H54 (cell line): ENCODE measurements around the gene CEP164.
A peak's percentile ranks its signal among the peaks of the same experiment; 100 is the strongest.

Experiments used
- DNase-seq: peaks from one replicate; pipeline ENCODE4 v3.0.0; 2011; ENCODE audit warnings: low spot score, mixed read lengths; ENCODE audit not compliant: insufficient read length
- FAIRE-seq: peaks from 3 replicates; lab custom pipeline; 2011; peaks lifted over from hg19 to GRCh38; lab: Jason Lieb, UNC
- POLR2A ChIP-seq: IDR thresholded peaks from 2 replicates; pipeline ENCODE4 v1.6.1; 2011; ENCODE audit warnings: low read depth, mild to moderate bottlenecking, low read length

CEP164 gene

GRCh38 chr11:117420598-117420997, 92.9 kb downstream of the CEP164 start:
- FAIRE-seq: no peak
- DNase-seq: no peak
- TF ChIP-seq POLR2A: no peak

DNA sequence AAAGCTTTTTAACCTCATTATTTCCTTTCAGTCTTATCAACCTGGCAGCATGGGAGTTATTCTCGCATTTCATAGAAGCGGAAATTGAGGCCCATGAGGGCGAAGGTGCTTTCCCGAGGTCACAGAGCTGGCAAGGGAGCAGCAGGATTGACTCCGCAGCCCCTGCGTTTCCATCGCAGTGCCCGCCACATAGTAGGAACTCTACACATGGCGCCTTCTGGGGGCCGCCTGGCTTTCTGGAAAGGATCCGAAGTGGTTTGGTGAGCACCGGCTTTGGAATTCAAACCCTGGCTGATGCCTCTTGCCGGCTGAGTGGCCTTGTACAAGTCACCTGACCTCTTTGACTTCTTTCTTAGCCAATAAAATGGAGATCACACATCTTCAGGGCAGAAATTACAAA, 93.4 kb downstream of the CEP164 start:
- DNase-seq (no peak), FAIRE-seq (no peak)
- TF ChIP-seq POLR2A: no peak

GRCh38 chr11:117421476-117421875, 93.8 kb downstream of the CEP164 start:
- TF ChIP-seq POLR2A: no peak
- no peak for FAIRE-seq
- no peak for DNase-seq

GRCh38 chr11:117423046-117423575, 95.5 kb downstream of the CEP164 start:
- FAIRE-seq: no peak
- no peak for DNase-seq
- TF ChIP-seq POLR2A: no peak

DNA sequence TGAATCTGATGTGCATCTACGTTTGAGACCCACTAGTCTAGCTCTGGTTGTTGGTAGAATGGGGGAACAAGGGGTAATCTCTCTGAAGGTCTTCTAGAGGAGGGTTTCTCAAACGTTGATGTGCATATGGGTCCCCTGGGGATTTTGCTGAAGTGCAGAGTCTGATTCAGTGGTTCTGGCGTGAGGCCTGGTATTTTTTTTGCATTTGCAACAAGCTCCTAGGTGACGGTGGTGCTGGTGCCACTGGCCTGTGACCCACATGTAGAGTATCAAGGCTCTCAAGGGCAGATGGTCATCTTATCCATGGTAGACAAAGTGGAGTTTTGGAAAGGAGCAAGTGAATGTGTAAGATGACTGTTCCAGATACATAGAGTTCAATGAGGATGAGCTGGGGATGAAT, 97.1 kb downstream of the CEP164 start:
- DNase-seq: no peak
- TF ChIP-seq POLR2A: no peak
- FAIRE-seq: no peak

DNA sequence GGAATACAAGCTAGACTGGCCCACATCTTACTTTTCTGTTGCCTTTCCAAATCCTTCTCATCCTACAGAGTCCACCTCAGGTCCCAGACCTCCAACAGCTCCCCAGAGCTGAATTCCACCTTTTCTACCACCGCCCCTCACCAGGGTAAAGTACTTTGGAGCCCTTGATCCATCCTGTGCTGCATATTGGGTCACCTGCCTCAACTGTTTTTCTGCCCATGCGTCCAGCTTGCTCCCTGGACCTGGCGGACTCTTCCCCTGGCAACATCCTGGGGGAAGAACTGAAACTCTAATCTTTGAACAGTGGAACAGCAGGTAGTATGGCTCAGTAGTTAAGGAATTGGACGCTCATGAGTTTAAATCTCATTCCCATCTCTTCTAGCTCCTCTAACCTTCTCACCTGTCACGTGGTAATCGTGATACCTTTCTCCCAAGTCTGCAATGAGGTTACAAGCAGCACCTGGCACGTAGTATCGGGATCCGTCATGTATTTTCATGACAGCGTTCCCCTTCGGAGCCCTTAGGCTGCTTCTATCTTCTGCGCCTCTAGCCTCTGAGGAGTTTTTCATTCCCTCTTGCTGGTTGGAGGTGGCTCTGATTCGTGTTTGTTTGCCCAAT, 98.1 kb downstream of the CEP164 start:
- TF ChIP-seq POLR2A: no peak
- FAIRE-seq (no peak), DNase-seq (no peak)

GRCh38 chr11:117426297-117426685, 98.6 kb downstream of the CEP164 start:
- DNase-seq (peak; percentile 47), FAIRE-seq (no peak)
- TF ChIP-seq POLR2A: no peak

GRCh38 chr11:117426941-117427340, 99.3 kb downstream of the CEP164 start:
- FAIRE-seq (no peak), DNase-seq (no peak)
- TF ChIP-seq POLR2A: no peak

DNA sequence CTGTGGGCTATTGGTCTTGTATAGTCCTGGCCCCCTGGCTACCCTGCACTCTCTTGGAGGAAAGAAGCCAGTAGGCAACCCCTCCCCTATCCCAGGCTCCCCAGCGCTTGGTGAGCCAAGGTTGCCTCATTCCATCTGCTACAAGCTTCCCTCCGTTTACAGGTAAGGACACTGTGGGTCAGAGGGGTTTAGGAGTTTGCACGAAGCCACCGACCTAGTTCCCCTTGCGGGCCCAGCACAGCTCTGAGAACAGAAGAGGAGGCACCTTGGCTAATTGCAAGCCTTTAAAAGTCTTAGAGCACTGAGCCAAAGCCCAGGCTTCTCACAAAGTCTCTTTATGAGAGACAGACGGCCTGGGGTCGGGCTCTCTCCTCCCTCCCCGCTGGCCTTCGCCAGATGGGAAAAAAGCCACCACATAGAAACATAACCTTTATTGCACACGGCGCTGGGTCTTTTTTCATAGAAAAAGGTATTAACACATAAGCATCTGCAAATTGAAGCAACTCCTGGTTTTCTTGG, 99.8 kb downstream of the CEP164 start:
- no peak for DNase-seq
- no peak for TF ChIP-seq POLR2A

GRCh38 chr11:117428186-117428855, 100.7 kb downstream of the CEP164 start:
- no peak for TF ChIP-seq POLR2A
- no peak for DNase-seq
- FAIRE-seq: no peak

More for the DNA sequence above, 99.8 kb downstream of the CEP164 start:
- FAIRE-seq: no peak

- FAIRE-seq (no peak), DNase-seq (no peak)
- no peak for TF ChIP-seq POLR2A
Observed at GRCh38 chr11:117428856-117429229, 101.2 kb downstream of the CEP164 start.

- FAIRE-seq (no peak), DNase-seq (no peak)
- no peak for TF ChIP-seq POLR2A
Observed at GRCh38 chr11:117430293-117430955, 102.8 kb downstream of the CEP164 start.

- FAIRE-seq (no peak), DNase-seq (no peak)
- TF ChIP-seq POLR2A: no peak
Observed at GRCh38 chr11:117431436-117431835, 103.8 kb downstream of the CEP164 start.

DNA sequence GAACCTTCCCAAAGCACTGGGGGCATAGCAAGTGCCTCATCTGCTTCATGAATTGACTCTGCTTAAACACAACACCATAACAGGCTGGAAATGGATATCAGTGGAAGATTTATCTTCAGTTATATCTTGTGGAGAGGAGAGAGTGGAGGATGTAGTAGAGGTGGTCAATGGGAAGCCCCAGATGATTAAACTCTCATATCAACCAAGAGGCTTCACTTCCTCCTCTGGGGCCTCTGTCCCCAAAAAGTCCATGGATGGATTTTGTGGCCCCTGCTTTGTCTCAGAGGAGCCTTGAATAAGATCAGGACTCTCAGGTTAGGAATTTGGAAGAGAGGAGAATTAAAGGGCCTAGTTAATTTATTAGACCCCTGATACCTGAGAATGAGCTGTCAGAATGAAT, 106.1 kb downstream of the CEP164 start:
- DNase-seq: no peak
- FAIRE-seq: no peak
- no peak for TF ChIP-seq POLR2A

GRCh38 chr11:117434481-117434880, 106.8 kb downstream of the CEP164 start:
- DNase-seq (no peak), FAIRE-seq (no peak)
- no peak for TF ChIP-seq POLR2A
